GM19463 (cell line): ENCODE data around the gene SLC48A1.

Experiments used
- ATAC-seq: cut with Tn5 transposase; IDR thresholded peaks from one replicate; pipeline ENCODE4 v1.9.1; 2021; ENCODE audit warnings: mild to moderate bottlenecking, moderate library complexity; ENCODE audit not compliant: unreplicated experiment

SLC48A1 gene

GRCh38 chr12:47744005-47744651, 28.9 kb upstream of the SLC48A1 start:
- ATAC-seq, result no peak

- ATAC-seq, result no peak
These were observed 28.1 kb upstream of the SLC48A1 start for GRCh38 chr12:47744778-47745436.

- ATAC-seq, result no peak
These were observed 27.5 kb upstream of the SLC48A1 start for GRCh38 chr12:47745485-47746041.

GRCh38 chr12:47746073-47746472, 27.0 kb upstream of the SLC48A1 start:
- ATAC-seq, result no peak

GRCh38 chr12:47746523-47746922, 26.5 kb upstream of the SLC48A1 start:
- no peak for ATAC-seq

- ATAC-seq, result peak; percentile 61
These were observed 25.9 kb upstream of the SLC48A1 start for GRCh38 chr12:47747126-47747525.

- no peak for ATAC-seq
These were observed 25.2 kb upstream of the SLC48A1 start for GRCh38 chr12:47747596-47748506.

GRCh38 chr12:47748507-47748828, 24.6 kb upstream of the SLC48A1 start:
- ATAC-seq, result no peak

- no peak for ATAC-seq
These were observed 24.1 kb upstream of the SLC48A1 start for GRCh38 chr12:47748899-47749298.

GRCh38 chr12:47750229-47750798, 22.7 kb upstream of the SLC48A1 start:
- ATAC-seq, result no peak

- no peak for ATAC-seq
These were observed 22.0 kb upstream of the SLC48A1 start for GRCh38 chr12:47750916-47751470.

GRCh38 chr12:47751561-47751960, 21.5 kb upstream of the SLC48A1 start:
- ATAC-seq, result no peak

GRCh38 chr12:47752121-47752520, 20.9 kb upstream of the SLC48A1 start:
- no peak for ATAC-seq

- ATAC-seq, result no peak
These were observed 20.5 kb upstream of the SLC48A1 start for GRCh38 chr12:47752552-47752951.

- peak; percentile 28 for ATAC-seq
These were observed 19.7 kb upstream of the SLC48A1 start for GRCh38 chr12:47753021-47754001.

- ATAC-seq, result no peak
These were observed 18.9 kb upstream of the SLC48A1 start for GRCh38 chr12:47754126-47754525.

GRCh38 chr12:47754881-47755280, 18.2 kb upstream of the SLC48A1 start:
- peak; percentile 13 for ATAC-seq

- peak; percentile 63 for ATAC-seq
These were observed 17.1 kb upstream of the SLC48A1 start for GRCh38 chr12:47755655-47756562.
